H1 (cell line): ENCODE measurements around the gene LIMK2. TPM values are rescaled to one million over a fixed set of nuclear protein-coding genes. Genes with fewer than 3 reads are reported as not detected.

Experiments used
- polyA plus RNA-seq, 7 experiments: library from polyadenylated mRNA; depleted of rRNA in 3 of 7; stranded (reverse) in 5 of 7; unstranded in 2 of 7; fragments of >200 nt in 5 of 7; fragments of 200-250 nt in 2 of 7; gene quantifications; 1 replicate in 5 of 7; 2 replicates in 1 of 7; 4 replicates in 1 of 7; pipeline versions ENCODE4 v1.2.1 to v1.2.3, GENCODE V29; 2011 to 2013; ENCODE audit warnings: missing spikeins in 2 of 7, mixed read lengths in 2 of 7
- total RNA-seq: library from RNA; stranded (reverse); fragmentation: NEBNext Ultra II Directional; extraction: Animal tissue kit (Norgen Biotek cat#: 25700); gene quantifications from 2 replicates; pipeline ENCODE4 v1.2.1, GENCODE V29; 2021
- TF ChIP-seq, protein P1 (sequence below): fragments of 300-600 bp; sonication (generic); IDR thresholded peaks from 2 replicates; pipeline ENCODE4 v1.7.1; 2012; ENCODE audit warnings: low read length, moderate library complexity, mild to moderate bottlenecking, inconsistent platforms; ENCODE audit not compliant: insufficient replicate concordance
- TF ChIP-seq, protein P2 (sequence below): IDR thresholded peaks from 2 replicates; pipeline ENCODE4 v1.6.1; 2012; ENCODE audit warnings: low read length, inconsistent platforms

LIMK2 gene
- total and polyA plus RNA-seq, 2 of the 8 experiments (the other 6 are each of a cell fraction or from before 2014, with no cell fraction given) = 13.2 to 37.6 TPM

DNA sequence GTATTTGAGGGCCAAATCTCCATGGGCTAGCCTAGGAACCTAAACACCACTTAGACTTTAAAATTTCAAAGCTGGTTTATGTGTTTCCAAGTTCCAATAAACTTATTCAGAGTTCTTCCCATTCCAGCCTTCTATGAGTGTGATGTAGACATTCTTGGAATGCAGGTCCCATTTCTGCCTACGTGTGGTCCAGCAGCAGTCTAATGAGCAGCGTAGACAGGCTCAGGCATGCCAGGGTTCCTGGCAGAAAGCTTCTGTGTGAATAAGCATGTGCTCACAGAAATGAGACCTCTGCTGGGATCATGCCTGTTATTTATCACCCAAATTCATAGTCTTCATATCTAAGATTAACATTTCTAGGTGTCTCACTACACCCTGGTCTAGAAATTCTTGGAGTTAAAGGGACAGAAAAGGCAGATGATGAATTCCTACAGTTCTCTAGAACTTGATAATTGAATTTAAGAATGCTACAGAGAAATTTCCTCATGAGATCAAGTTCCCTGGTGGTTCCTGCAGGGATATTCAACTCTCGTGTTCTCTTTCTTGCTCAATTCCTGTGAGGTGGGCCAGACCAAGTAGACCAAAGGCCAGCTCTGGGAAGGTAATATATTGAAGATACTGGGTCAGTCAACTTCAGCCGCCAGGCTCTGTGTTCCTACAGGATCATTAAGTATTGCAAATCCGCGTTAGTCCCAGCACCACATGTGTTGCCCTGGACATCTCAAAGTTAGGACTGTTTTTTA, 34.5 kb upstream of the LIMK2 start (continued):
- TF ChIP-seq, protein P1, sequence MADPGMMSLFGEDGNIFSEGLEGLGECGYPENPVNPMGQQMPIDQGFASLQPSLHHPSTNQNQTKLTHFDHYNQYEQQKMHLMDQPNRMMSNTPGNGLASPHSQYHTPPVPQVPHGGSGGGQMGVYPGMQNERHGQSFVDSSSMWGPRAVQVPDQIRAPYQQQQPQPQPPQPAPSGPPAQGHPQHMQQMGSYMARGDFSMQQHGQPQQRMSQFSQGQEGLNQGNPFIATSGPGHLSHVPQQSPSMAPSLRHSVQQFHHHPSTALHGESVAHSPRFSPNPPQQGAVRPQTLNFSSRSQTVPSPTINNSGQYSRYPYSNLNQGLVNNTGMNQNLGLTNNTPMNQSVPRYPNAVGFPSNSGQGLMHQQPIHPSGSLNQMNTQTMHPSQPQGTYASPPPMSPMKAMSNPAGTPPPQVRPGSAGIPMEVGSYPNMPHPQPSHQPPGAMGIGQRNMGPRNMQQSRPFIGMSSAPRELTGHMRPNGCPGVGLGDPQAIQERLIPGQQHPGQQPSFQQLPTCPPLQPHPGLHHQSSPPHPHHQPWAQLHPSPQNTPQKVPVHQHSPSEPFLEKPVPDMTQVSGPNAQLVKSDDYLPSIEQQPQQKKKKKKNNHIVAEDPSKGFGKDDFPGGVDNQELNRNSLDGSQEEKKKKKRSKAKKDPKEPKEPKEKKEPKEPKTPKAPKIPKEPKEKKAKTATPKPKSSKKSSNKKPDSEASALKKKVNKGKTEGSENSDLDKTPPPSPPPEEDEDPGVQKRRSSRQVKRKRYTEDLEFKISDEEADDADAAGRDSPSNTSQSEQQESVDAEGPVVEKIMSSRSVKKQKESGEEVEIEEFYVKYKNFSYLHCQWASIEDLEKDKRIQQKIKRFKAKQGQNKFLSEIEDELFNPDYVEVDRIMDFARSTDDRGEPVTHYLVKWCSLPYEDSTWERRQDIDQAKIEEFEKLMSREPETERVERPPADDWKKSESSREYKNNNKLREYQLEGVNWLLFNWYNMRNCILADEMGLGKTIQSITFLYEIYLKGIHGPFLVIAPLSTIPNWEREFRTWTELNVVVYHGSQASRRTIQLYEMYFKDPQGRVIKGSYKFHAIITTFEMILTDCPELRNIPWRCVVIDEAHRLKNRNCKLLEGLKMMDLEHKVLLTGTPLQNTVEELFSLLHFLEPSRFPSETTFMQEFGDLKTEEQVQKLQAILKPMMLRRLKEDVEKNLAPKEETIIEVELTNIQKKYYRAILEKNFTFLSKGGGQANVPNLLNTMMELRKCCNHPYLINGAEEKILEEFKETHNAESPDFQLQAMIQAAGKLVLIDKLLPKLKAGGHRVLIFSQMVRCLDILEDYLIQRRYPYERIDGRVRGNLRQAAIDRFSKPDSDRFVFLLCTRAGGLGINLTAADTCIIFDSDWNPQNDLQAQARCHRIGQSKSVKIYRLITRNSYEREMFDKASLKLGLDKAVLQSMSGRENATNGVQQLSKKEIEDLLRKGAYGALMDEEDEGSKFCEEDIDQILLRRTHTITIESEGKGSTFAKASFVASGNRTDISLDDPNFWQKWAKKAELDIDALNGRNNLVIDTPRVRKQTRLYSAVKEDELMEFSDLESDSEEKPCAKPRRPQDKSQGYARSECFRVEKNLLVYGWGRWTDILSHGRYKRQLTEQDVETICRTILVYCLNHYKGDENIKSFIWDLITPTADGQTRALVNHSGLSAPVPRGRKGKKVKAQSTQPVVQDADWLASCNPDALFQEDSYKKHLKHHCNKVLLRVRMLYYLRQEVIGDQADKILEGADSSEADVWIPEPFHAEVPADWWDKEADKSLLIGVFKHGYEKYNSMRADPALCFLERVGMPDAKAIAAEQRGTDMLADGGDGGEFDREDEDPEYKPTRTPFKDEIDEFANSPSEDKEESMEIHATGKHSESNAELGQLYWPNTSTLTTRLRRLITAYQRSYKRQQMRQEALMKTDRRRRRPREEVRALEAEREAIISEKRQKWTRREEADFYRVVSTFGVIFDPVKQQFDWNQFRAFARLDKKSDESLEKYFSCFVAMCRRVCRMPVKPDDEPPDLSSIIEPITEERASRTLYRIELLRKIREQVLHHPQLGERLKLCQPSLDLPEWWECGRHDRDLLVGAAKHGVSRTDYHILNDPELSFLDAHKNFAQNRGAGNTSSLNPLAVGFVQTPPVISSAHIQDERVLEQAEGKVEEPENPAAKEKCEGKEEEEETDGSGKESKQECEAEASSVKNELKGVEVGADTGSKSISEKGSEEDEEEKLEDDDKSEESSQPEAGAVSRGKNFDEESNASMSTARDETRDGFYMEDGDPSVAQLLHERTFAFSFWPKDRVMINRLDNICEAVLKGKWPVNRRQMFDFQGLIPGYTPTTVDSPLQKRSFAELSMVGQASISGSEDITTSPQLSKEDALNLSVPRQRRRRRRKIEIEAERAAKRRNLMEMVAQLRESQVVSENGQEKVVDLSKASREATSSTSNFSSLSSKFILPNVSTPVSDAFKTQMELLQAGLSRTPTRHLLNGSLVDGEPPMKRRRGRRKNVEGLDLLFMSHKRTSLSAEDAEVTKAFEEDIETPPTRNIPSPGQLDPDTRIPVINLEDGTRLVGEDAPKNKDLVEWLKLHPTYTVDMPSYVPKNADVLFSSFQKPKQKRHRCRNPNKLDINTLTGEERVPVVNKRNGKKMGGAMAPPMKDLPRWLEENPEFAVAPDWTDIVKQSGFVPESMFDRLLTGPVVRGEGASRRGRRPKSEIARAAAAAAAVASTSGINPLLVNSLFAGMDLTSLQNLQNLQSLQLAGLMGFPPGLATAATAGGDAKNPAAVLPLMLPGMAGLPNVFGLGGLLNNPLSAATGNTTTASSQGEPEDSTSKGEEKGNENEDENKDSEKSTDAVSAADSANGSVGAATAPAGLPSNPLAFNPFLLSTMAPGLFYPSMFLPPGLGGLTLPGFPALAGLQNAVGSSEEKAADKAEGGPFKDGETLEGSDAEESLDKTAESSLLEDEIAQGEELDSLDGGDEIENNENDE = no peak
- TF ChIP-seq, protein P2, sequence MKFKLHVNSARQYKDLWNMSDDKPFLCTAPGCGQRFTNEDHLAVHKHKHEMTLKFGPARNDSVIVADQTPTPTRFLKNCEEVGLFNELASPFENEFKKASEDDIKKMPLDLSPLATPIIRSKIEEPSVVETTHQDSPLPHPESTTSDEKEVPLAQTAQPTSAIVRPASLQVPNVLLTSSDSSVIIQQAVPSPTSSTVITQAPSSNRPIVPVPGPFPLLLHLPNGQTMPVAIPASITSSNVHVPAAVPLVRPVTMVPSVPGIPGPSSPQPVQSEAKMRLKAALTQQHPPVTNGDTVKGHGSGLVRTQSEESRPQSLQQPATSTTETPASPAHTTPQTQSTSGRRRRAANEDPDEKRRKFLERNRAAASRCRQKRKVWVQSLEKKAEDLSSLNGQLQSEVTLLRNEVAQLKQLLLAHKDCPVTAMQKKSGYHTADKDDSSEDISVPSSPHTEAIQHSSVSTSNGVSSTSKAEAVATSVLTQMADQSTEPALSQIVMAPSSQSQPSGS = no peak
